ENCODE measurements around the gene RPS16. TPM values are rescaled to one million over a fixed set of nuclear protein-coding genes. Genes with fewer than 3 reads are reported as not detected.
A peak's percentile ranks its signal among the peaks of the same experiment; 100 is the strongest.

RPS16 gene
- total and polyA plus RNA-seq, 9 of the 15 experiments (the other 6 are each of a cell fraction or from before 2014, with no cell fraction given): 82.6 to 3,671 (median 2,204) TPM

DNA sequence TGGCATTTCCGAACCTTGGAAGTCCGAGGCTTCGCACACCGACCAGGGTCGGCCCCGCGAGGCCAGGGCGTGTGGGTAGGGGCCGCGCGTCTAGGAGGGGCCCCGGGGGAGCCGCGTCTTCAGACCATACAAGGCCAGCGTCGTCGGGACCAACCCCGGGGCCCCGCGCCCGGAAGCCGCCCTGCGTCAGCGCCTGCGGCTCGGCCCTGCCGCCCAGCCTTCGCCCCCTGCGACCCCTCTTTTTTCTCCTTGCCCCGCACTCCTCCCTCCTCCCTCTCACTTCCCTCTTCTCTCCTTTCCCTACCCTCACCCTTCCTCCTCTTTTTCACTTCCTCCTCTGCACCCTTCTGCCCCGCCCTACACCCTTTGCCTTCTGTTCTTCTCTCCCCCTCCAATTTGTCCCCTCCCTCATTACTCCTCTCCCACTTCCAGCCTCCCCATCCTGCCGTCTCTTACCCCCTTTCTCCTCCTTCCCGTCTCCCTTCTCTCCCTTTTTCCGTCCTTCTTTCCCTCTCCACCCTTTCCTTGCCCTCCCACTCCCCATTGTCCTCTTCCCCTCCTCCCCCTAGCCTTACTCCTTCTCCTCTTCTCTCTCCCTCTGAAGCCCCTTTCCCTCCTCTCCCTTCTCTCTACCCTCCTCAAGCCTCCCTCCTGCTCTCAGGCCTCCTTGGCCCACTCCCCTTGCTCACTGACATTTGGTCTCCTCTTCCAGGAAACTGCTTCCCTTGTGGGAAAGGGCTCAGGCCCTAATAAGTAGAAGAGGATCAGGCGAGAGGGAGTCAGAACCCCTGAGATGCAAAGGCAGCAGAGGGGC, 25.5 kb downstream of the RPS16 start (continued):
- TF ChIP-seq, protein P1, sequence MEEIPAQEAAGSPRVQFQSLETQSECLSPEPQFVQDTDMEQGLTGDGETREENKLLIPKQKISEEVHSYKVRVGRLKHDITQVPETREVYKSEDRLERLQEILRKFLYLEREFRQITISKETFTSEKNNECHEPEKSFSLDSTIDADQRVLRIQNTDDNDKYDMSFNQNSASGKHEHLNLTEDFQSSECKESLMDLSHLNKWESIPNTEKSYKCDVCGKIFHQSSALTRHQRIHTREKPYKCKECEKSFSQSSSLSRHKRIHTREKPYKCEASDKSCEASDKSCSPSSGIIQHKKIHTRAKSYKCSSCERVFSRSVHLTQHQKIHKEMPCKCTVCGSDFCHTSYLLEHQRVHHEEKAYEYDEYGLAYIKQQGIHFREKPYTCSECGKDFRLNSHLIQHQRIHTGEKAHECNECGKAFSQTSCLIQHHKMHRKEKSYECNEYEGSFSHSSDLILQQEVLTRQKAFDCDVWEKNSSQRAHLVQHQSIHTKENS (CRISPR knock-in tag; IDR thresholded peaks at IDR 0.05): no peak
- TF ChIP-seq JUND (IDR thresholded peaks at IDR 0.05; ENCODE audit: borderline replicate concordance, low read depth, low read length) (no peak), JUND (tag; IDR thresholded peaks at IDR 0.05; ENCODE audit: borderline replicate concordance, low read depth, low read length) (no peak; the same call in 2 of the 3 replicates), SMARCB1 (IDR thresholded peaks at IDR 0.05; ENCODE audit: insufficient read length, low read depth) (no peak), PCBP1 (IDR thresholded peaks at IDR 0.05; ENCODE audit: low read depth, low read length, poor library complexity, severe bottlenecking) (peak; percentile 74), TSC22D4 (tag; IDR thresholded peaks at IDR 0.05) (no peak), ZNF764 (CRISPR knock-in tag; IDR thresholded peaks at IDR 0.05; ENCODE audit: low read depth) (no peak), ZNF75A (CRISPR knock-in tag; IDR thresholded peaks at IDR 0.05) (no peak), ESRRA (IDR thresholded peaks at IDR 0.05; ENCODE audit: borderline replicate concordance, low read depth) (no peak; the same call in 1 of the 2 replicates), POLR2B (IDR thresholded peaks at IDR 0.05; ENCODE audit: low read depth, partially characterized antibody) (peak; percentile 72), GABPA (tag; conservative IDR thresholded peaks at IDR 0.05; ENCODE audit: low read depth) (peak; percentile 8; the same call in 1 of the 2 replicates), HDAC3 (IDR thresholded peaks at IDR 0.05; ENCODE audit: borderline replicate concordance, partially characterized antibody) (no peak), TCF7 (IDR thresholded peaks at IDR 0.05; ENCODE audit: borderline replicate concordance) (no peak), SP1 (CRISPR knock-in tag; IDR thresholded peaks at IDR 0.05) (no peak), XRCC5 (IDR thresholded peaks at IDR 0.05; ENCODE audit: low read depth, low read length) (peak; percentile 52; the same call in 1 of the 2 replicates), SRSF3 (IDR thresholded peaks at IDR 0.05; ENCODE audit: insufficient read depth, low read length) (0 out of 2 replicates have a peak, but pooled peaks have one; percentile 66)
- TF ChIP-seq, protein P2, sequence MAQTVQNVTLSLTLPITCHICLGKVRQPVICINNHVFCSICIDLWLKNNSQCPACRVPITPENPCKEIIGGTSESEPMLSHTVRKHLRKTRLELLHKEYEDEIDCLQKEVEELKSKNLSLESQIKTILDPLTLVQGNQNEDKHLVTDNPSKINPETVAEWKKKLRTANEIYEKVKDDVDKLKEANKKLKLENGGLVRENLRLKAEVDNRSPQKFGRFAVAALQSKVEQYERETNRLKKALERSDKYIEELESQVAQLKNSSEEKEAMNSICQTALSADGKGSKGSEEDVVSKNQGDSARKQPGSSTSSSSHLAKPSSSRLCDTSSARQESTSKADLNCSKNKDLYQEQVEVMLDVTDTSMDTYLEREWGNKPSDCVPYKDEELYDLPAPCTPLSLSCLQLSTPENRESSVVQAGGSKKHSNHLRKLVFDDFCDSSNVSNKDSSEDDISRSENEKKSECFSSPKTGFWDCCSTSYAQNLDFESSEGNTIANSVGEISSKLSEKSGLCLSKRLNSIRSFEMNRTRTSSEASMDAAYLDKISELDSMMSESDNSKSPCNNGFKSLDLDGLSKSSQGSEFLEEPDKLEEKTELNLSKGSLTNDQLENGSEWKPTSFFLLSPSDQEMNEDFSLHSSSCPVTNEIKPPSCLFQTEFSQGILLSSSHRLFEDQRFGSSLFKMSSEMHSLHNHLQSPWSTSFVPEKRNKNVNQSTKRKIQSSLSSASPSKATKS (CRISPR knock-in tag; IDR thresholded peaks at IDR 0.05): no peak
- TF ChIP-seq, protein P3, sequence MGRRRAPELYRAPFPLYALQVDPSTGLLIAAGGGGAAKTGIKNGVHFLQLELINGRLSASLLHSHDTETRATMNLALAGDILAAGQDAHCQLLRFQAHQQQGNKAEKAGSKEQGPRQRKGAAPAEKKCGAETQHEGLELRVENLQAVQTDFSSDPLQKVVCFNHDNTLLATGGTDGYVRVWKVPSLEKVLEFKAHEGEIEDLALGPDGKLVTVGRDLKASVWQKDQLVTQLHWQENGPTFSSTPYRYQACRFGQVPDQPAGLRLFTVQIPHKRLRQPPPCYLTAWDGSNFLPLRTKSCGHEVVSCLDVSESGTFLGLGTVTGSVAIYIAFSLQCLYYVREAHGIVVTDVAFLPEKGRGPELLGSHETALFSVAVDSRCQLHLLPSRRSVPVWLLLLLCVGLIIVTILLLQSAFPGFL (CRISPR knock-in tag; IDR thresholded peaks at IDR 0.05): no peak
- TF ChIP-seq, protein P4, sequence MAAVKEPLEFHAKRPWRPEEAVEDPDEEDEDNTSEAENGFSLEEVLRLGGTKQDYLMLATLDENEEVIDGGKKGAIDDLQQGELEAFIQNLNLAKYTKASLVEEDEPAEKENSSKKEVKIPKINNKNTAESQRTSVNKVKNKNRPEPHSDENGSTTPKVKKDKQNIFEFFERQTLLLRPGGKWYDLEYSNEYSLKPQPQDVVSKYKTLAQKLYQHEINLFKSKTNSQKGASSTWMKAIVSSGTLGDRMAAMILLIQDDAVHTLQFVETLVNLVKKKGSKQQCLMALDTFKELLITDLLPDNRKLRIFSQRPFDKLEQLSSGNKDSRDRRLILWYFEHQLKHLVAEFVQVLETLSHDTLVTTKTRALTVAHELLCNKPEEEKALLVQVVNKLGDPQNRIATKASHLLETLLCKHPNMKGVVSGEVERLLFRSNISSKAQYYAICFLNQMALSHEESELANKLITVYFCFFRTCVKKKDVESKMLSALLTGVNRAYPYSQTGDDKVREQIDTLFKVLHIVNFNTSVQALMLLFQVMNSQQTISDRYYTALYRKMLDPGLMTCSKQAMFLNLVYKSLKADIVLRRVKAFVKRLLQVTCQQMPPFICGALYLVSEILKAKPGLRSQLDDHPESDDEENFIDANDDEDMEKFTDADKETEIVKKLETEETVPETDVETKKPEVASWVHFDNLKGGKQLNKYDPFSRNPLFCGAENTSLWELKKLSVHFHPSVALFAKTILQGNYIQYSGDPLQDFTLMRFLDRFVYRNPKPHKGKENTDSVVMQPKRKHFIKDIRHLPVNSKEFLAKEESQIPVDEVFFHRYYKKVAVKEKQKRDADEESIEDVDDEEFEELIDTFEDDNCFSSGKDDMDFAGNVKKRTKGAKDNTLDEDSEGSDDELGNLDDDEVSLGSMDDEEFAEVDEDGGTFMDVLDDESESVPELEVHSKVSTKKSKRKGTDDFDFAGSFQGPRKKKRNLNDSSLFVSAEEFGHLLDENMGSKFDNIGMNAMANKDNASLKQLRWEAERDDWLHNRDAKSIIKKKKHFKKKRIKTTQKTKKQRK (IDR thresholded peaks at IDR 0.05; ENCODE audit: borderline replicate concordance, low read depth, low read length): no peak

All from K562 (cell line).